ENCODE measurements around the gene CAMK2N1. TPM values are rescaled to one million over a fixed set of nuclear protein-coding genes. Genes with fewer than 3 reads are reported as not detected.
A peak's percentile ranks its signal among the peaks of the same experiment; 100 is the strongest.

Gene CAMK2N1
- total and polyA plus RNA-seq, 2 of the 13 experiments (the other 11 are each of a cell fraction or from before 2014, with no cell fraction given), result 38.0 to 38.6 TPM

DNA sequence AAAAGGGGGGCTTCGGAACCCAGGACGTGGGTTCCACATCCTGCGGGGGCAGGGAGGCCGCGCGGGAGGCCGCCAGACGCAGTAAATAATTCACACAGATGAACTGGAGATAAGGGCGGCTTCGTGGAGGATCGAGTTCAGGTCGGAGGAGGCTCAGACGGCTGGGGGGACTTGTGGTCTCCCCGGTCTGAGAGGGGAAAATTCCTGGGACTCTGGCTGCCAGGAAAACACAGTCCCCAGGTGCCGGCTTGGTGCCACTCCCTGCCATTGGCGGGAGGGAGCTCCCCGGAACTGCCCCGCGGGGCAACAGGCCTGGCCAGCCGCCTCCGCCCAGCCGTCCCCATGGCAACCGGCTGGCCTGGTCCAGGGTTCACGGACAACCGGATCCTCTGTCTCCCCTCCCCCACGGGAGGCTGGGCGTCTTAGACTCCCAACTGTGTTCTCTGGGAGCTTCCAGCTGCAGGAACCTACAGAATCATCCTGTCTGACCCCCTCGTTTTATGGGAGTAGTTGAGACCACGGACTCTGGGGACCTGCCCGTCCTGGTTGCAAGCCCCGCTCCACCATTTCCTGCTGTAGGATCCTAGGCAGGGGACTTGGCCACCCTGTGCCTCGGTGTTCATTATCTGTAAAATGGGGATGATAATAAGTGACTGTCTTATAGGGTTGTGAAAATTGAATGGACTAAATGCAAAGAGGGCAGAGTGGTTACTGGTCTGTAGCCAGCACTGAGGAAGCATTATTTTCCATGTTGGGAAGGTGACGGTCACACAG, 9.6 kb downstream of the CAMK2N1 start (continued):
- TF ChIP-seq, protein P1, sequence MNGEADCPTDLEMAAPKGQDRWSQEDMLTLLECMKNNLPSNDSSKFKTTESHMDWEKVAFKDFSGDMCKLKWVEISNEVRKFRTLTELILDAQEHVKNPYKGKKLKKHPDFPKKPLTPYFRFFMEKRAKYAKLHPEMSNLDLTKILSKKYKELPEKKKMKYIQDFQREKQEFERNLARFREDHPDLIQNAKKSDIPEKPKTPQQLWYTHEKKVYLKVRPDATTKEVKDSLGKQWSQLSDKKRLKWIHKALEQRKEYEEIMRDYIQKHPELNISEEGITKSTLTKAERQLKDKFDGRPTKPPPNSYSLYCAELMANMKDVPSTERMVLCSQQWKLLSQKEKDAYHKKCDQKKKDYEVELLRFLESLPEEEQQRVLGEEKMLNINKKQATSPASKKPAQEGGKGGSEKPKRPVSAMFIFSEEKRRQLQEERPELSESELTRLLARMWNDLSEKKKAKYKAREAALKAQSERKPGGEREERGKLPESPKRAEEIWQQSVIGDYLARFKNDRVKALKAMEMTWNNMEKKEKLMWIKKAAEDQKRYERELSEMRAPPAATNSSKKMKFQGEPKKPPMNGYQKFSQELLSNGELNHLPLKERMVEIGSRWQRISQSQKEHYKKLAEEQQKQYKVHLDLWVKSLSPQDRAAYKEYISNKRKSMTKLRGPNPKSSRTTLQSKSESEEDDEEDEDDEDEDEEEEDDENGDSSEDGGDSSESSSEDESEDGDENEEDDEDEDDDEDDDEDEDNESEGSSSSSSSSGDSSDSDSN (CRISPR knock-in tag; IDR thresholded peaks at IDR 0.05), result peak; percentile 97
- TF ChIP-seq, protein P2, sequence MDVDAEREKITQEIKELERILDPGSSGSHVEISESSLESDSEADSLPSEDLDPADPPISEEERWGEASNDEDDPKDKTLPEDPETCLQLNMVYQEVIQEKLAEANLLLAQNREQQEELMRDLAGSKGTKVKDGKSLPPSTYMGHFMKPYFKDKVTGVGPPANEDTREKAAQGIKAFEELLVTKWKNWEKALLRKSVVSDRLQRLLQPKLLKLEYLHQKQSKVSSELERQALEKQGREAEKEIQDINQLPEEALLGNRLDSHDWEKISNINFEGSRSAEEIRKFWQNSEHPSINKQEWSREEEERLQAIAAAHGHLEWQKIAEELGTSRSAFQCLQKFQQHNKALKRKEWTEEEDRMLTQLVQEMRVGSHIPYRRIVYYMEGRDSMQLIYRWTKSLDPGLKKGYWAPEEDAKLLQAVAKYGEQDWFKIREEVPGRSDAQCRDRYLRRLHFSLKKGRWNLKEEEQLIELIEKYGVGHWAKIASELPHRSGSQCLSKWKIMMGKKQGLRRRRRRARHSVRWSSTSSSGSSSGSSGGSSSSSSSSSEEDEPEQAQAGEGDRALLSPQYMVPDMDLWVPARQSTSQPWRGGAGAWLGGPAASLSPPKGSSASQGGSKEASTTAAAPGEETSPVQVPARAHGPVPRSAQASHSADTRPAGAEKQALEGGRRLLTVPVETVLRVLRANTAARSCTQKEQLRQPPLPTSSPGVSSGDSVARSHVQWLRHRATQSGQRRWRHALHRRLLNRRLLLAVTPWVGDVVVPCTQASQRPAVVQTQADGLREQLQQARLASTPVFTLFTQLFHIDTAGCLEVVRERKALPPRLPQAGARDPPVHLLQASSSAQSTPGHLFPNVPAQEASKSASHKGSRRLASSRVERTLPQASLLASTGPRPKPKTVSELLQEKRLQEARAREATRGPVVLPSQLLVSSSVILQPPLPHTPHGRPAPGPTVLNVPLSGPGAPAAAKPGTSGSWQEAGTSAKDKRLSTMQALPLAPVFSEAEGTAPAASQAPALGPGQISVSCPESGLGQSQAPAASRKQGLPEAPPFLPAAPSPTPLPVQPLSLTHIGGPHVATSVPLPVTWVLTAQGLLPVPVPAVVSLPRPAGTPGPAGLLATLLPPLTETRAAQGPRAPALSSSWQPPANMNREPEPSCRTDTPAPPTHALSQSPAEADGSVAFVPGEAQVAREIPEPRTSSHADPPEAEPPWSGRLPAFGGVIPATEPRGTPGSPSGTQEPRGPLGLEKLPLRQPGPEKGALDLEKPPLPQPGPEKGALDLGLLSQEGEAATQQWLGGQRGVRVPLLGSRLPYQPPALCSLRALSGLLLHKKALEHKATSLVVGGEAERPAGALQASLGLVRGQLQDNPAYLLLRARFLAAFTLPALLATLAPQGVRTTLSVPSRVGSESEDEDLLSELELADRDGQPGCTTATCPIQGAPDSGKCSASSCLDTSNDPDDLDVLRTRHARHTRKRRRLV (CRISPR knock-in tag; IDR thresholded peaks at IDR 0.05), result peak; percentile 91; the same call in 1 of the 2 replicates
- no peak for TF ChIP-seq ZNF891 (CRISPR knock-in tag; IDR thresholded peaks at IDR 0.05)
- TF ChIP-seq CREB1 (IDR thresholded peaks at IDR 0.05), result no peak
- TF ChIP-seq CREB1 (CRISPR knock-in tag; IDR thresholded peaks at IDR 0.05), result peak; percentile 58; the same call in 1 of the 2 replicates
- TF ChIP-seq, protein P3, sequence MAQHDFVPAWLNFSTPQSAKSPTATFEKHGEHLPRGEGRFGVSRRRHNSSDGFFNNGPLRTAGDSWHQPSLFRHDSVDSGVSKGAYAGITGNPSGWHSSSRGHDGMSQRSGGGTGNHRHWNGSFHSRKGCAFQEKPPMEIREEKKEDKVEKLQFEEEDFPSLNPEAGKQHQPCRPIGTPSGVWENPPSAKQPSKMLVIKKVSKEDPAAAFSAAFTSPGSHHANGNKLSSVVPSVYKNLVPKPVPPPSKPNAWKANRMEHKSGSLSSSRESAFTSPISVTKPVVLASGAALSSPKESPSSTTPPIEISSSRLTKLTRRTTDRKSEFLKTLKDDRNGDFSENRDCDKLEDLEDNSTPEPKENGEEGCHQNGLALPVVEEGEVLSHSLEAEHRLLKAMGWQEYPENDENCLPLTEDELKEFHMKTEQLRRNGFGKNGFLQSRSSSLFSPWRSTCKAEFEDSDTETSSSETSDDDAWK (CRISPR knock-in tag; IDR thresholded peaks at IDR 0.05), result no peak
- TF ChIP-seq SAFB2 (CRISPR knock-in tag; IDR thresholded peaks at IDR 0.05; ENCODE audit: borderline replicate concordance, low read depth), result peak; percentile 64; the same call in 1 of the 2 replicates
- TF ChIP-seq RFX5 (IDR thresholded peaks at IDR 0.05; ENCODE audit: low read depth, low read length), result peak; percentile 43; the same call in 1 of the 2 replicates
- peak; percentile 82; the same call in 1 of the 2 replicates for TF ChIP-seq PITX1 (CRISPR knock-in tag; IDR thresholded peaks at IDR 0.05)
- TF ChIP-seq, protein P4, sequence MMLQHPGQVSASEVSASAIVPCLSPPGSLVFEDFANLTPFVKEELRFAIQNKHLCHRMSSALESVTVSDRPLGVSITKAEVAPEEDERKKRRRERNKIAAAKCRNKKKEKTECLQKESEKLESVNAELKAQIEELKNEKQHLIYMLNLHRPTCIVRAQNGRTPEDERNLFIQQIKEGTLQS (CRISPR knock-in tag; IDR thresholded peaks at IDR 0.05), result peak; percentile 6; the same call in 1 of the 2 replicates
- TF ChIP-seq NRL (CRISPR knock-in tag; IDR thresholded peaks at IDR 0.05; ENCODE audit: borderline replicate concordance), result no peak
- peak; percentile 28; the same call in 1 of the 2 replicates for TF ChIP-seq KLF15 (CRISPR knock-in tag; IDR thresholded peaks at IDR 0.05; ENCODE audit: borderline replicate concordance)
- TF ChIP-seq RXRB (CRISPR knock-in tag; IDR thresholded peaks at IDR 0.05; ENCODE audit: borderline replicate concordance), result peak; percentile 95
- TF ChIP-seq RFX3 (CRISPR knock-in tag; IDR thresholded peaks at IDR 0.05), result peak; percentile 99
- TF ChIP-seq FOXO1 (CRISPR knock-in tag; IDR thresholded peaks at IDR 0.05), result peak; percentile 59
- TF ChIP-seq, protein P5, sequence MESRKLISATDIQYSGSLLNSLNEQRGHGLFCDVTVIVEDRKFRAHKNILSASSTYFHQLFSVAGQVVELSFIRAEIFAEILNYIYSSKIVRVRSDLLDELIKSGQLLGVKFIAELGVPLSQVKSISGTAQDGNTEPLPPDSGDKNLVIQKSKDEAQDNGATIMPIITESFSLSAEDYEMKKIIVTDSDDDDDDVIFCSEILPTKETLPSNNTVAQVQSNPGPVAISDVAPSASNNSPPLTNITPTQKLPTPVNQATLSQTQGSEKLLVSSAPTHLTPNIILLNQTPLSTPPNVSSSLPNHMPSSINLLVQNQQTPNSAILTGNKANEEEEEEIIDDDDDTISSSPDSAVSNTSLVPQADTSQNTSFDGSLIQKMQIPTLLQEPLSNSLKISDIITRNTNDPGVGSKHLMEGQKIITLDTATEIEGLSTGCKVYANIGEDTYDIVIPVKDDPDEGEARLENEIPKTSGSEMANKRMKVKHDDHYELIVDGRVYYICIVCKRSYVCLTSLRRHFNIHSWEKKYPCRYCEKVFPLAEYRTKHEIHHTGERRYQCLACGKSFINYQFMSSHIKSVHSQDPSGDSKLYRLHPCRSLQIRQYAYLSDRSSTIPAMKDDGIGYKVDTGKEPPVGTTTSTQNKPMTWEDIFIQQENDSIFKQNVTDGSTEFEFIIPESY (CRISPR knock-in tag; IDR thresholded peaks at IDR 0.05), result 0 out of 2 replicates have a peak, but pooled peaks have one; percentile 17
- no peak for TF ChIP-seq PCBP2 (optimal IDR thresholded peaks at IDR 0.05; ENCODE audit: low read depth, low read length, poor library complexity, severe bottlenecking)
